HG03175 (cell line): ENCODE results near the gene TBCD.
A peak's percentile ranks its signal among the peaks of the same experiment; 100 is the strongest.

Experiments used
- ATAC-seq: cut with Tn5 transposase; IDR thresholded peaks from one replicate; pipeline ENCODE4 v1.9.1; 2021; ENCODE audit warnings: mild to moderate bottlenecking, moderate library complexity; ENCODE audit not compliant: unreplicated experiment

Gene TBCD

GRCh38 chr17:82867763-82868325 lies 116.0 kb downstream of the TBCD start:
- ATAC-seq = no peak

- ATAC-seq = no peak
These were observed 116.9 kb downstream of the TBCD start for GRCh38 chr17:82868715-82869131.

- no peak for ATAC-seq
These were observed 117.7 kb downstream of the TBCD start for GRCh38 chr17:82869536-82869935.

DNA sequence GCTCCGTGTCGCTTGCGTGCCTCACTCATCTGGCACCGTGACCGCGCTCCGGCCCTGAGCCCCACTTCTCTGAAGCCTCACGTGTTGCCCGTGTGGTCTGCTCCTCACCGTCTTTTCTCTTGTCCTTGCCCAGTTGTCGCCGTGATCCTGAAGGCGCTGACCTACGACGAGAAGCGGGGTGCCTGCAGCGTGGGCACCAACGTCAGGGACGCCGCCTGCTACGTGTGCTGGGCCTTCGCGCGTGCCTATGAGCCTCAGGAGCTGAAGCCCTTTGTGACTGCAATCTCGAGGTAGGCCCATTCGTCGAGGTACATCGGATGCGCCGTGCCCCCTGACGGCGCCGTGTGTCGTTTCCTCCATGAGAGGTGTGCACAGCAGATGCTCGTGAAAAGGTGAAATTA lies 118.2 kb downstream of the TBCD start:
- ATAC-seq = no peak

DNA sequence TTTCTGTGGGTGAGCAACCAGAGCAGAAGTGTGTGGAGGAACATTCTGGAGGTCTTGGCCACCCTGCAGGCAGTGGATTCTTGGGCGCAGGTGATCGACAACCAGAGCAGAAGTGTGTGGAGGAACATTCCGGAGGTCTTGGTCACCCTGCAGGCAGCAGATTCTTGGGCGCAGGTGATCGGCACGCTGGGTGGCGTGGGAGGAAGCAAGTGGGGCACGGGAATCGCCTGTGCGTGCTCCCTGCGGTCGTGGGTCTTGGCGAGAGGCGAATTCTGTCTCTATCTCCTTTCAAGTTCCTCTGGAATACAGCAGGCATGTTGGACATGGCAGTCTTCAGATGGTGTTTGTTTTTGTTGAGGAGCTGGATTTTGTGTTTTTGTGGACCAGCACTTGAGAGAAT lies 118.7 kb downstream of the TBCD start:
- ATAC-seq = no peak

GRCh38 chr17:82871056-82871775 lies 119.4 kb downstream of the TBCD start:
- peak; percentile 74 for ATAC-seq

DNA sequence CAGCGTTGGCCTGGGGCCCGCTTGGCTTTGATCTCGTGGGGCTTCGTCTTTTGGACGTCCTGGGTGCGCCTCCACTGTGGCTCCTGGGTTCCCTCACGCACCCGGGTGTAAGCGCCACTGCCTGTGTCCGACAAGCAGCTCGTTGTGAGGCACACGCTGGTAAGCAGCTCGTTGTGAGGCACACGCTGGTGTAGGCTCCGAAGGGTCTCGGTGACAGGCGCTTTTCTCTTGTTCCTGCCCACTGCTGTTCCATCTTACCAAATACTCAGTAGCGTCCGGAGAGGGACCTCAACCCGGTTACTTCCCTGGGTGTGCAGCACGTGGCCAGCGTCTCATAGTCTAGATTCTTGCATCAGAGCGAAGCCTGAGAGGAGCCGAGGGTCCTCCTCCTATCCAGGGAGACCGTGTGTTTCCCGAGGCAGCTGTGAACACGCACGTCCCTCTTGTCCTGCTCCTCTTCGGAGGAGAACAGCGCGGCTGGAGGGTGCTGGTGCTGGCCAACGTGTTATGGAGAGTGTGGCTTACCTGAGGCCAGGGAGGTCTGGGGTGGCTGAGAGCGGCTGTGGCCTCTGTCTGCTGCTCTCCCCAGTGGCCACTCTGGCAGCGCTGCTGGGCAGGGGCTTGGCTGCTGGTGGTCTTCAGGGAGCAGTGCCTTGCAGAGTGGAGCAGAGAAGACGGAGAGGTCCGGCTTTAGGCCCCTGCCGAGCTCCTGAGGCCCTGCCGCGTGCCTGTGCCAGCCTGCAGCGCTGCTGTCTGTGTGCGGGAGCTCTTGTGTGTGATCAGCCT lies 120.1 kb downstream of the TBCD start:
- no peak for ATAC-seq

DNA sequence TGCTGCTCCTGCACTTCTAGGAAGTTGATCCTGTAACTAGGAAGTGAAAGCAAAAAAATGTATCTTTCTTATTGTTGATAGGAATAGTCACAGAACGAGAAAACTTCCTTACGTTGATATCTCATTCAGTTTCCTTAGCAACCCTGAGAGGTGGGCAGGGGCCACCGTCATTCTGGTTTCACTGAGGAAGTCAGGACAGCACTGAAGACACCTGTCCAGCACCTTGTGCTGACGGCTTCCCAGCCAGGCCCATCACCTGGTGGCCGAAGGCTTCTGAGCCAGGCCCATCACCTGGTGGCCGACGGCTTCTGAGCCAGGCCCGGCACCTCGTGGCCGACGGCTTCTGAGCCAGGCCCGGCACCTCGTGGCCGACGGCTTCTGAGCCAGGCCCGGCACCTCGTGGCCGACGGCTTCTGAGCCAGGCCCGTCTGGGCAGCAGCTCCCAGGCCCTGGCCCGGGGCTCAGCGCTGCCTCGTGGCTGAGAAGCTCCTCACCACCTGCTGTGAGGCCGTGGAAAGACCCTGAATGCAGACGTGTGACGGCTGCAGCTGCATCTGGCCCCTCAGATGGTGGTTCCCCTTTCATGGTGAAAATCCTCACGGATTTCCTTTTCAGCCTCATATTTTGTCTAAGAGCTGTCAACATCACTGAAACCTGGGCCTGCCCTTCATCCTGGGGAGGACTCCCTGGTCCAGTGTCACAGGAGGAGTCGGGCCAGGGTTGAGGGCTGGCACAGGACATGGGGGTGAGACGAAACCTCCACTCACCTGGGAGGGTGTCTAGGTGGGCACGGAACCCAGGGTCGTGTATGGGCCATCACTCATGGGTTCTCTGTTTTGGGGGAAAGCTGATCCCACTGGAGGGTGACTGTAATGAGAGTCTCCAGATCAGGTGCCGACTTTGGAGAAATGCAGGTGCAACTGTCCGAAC lies 121.0 kb downstream of the TBCD start:
- no peak for ATAC-seq

DNA sequence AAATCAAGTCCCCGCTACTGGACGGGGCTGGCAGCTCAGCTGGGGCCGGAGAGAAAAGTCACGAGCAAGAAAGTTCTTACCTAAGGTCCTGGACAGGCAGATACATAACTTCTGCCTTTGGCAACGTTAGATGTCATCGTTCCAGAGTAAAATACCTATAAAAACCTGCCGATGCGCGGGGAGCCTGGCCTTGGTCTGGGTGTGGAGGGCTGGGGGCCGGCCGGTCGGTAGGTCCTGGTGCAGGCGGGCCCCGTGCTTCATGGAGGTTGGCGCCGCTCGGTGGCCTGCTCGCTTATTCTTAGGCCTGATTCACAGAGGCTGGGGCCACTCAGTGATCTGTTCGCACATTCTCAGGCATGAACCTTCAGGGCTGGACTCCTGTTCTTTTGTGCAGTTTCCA lies 121.7 kb downstream of the TBCD start:
- no peak for ATAC-seq

DNA sequence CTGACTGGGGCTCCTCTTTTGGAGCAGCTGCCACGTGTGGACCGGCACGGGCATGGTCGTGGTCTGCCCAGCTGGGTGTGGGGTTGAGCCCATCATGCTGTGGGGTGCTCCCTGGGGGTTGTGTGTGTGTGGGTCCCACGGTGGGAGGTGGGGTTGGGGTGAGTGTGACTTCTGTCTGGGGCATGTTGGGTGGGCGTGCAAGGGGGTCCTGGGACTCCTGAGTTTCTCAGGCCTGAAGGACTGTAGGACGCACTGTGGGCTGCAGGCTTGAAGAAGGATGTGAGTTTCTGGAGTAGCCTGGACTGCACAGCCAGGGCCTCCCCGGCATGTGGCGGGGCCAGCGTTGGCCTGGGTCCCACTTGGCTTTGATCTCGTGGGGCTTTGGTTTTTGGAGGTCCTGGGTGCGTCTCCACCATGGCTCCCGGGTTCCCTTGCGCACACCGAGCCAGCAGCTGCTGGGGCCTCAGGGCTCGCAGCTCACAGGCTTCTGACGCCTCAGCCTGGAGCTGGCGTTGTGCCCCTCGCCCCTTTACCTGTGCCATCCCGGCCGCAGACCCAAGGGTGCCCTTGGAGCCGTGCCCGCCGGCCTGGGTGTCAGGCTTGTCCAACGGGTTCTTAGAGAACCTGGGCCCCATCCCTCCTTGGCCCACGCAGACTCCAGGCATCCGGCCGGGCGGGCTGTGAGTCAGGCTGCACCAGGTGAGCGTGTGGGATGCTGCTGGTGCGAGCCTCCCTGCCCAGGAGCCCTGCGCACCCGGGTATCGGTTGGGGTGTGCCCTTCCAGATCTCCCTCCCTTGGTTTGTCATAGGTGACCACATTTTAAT lies 122.4 kb downstream of the TBCD start:
- ATAC-seq = no peak

GRCh38 chr17:82875407-82875856 lies 123.6 kb downstream of the TBCD start:
- ATAC-seq = no peak

DNA sequence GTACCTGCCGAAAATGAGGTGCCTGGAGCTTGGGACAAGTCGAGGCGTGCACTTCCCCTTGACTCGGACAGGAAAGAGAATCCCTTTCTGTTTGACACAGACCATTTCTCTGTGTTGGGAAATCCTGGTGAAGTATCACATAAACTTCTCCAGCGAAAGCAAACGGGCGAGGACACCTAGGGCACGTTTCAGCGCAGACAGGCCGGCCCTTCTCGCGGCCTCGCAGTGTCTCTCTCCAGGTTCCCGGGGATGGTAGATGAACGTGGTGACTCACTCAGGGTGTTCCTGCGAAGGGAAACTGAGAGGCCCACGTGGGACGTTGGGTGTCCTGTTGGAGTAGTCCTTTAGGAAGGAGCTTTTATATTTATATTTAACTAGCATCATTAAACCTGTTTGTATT lies 124.3 kb downstream of the TBCD start:
- ATAC-seq = no peak

DNA sequence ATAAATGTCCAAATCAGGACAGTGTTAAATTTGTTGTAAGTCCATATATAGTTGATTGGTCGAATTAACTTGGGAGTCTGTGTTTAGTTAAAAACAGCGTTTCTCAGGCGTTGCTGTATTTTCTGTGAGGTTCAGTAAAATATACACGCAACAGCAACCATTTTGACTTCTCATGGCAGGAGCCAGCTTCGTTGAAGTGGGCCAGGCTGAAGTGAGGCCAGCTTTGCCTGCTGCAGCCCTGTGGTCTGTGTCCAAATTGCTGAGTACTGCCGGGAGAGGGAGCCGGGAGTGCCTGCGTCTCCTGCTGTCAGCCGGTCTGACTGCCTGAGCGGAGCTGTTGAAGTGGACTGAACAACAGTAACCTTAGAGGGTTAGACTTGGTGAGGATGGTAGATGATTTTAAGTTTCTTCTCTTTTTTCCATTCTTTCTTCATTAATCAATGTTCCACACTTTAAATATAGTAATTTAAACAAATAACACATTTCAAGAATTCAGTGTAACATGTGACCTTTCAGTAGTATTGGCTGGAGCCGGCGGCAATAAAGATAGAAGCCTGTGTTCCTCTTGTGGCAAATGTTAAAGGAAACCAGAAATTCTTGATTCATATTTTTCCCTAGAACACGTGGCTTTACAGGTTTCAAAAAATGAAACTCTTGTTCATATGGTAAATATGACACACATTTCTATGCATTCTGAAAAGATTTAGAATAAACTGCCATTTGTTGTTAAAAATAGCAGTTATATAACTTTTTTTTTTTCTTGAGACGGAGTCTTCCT lies 124.9 kb downstream of the TBCD start:
- ATAC-seq = no peak

DNA sequence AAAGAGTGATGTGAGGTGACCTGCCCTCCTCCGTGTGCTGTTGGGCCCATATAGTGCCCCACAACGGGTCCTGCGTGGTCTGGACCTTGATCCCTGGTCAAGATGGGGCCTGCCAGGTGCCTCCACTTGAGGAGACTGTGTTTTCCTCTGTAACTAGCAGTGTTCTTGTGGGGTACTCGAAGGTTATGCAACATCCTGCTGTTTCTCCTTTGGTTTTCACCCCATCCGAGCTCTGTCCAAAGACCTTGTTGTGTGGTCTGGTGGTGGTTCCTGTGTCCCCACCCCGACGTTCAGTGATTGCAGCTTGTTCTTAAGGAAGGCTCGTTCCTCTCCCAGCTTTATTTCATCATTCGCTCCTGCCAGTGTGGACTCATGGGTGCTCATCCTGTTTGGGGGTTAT lies 126.7 kb downstream of the TBCD start:
- ATAC-seq = no peak

GRCh38 chr17:82879241-82879640 lies 127.4 kb downstream of the TBCD start:
- no peak for ATAC-seq

- ATAC-seq = no peak
These were observed 128.9 kb downstream of the TBCD start for GRCh38 chr17:82880620-82881323.

DNA sequence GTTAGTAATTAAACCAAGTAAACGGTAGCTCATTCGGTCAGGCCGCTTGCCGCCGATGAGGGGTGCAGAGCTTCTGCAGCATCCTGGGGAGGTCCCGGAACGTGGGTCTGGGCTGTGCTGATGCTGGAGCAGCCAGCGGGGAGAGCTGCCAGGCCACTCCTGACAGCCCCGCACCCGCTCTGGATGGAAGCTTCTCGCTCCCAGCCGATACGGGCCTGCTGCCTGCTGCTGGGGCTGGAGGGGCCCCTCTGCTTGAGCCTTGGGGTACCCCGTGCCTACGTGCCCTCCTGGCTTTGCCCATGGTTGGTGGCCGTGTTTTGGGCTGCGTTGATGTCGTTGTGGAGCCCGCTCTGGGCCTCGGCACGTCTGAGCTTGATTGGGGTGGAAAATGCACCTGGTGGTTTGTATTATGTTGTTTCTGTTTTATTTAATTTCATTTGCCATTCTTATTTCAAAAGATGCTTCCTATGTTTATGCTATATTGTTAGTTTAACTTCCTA lies 129.5 kb downstream of the TBCD start:
- ATAC-seq = no peak

DNA sequence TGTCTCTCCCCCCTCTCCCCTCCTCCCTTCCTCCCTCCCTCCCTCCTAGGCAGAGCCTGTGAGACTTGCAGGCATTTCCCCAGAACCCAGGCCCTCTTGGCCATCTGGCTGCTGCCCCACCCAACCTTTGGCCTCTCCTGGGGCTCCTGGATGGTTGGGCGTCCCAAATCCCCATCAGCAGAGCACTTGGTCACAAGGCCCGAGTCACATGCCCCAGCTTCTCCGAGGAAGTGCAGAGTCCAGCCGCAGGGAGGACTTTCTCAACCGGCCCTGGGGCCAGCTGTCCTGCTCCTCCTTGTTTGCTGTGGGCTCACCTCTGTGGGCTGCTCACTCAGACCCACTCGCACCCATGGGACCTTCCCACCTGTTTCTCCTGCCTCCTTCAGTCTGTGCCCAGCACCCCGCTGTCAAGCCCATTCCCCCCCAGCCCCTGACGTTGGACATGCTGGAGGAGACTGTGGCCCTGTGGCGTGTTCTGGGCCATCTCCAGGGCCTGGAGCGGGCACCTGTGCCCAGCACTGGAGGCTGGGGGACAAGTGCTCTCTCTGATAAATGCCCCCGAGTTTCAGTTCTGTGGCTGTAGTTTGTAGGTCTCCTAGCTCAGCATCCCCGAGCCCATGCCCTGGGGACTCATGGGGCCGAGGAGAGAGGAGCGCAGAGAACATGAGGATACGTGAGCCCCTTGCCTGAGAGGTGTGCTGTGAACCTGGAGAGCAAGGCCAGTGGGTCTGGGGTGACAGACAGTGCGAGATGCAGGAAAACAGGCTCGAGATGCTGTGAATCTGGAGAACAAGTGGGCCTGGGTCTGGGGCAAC lies 130.2 kb downstream of the TBCD start:
- ATAC-seq = no peak
